Common myeloid progenitor, CD34-positive (primary cell): Measurements from ENCODE around the gene CBY1. TPM values are rescaled to one million over a fixed set of nuclear protein-coding genes. Genes with fewer than 3 reads are reported as not detected.

Source experiments
- CTCF ChIA-PET: fragments of 350-600 bp; sonication (Branson Sonifier 250); formaldehyde crosslinking; loops from one replicate; lab custom pipeline; 2021; ENCODE audit warnings: antibody characterized with exemption; lab: Charles Lee
- POLR2A ChIA-PET: fragments of 350-600 bp; sonication (Branson Sonifier 250); formaldehyde crosslinking; loops from one replicate; lab custom pipeline; 2021; ENCODE audit warnings: antibody characterized with exemption; lab: Charles Lee
- DNase-seq, 3 donors: peaks; one replicate each; pipeline versions ENCODE4 v3.0.0 to v3.0.0-alpha.2; 2013
- H3K27ac ChIP-seq, 2 experiments: 1 replicate in 1 of 2; 2 replicates in 1 of 2; pipeline ENCODE4 v1.7.0; 2013; ENCODE audit warnings: inconsistent platforms in 2 of 2, low read length in 2 of 2, mild to moderate bottlenecking in 2 of 2, low read depth in 1 of 2, moderate library complexity in 1 of 2; ENCODE audit not compliant: severe bottlenecking in 2 of 2, insufficient read depth in 1 of 2, poor library complexity in 1 of 2
- H3K27me3 ChIP-seq, 5 experiments: replicated peaks in 2 of 5; 1 replicate in 3 of 5; 2 replicates in 2 of 5; pipeline versions ENCODE4 v1.6.1 to v1.7.0; 2013; ENCODE audit warnings: low read length in 4 of 5, mild to moderate bottlenecking in 2 of 5, moderate library complexity in 2 of 5, inconsistent platforms in 1 of 5; ENCODE audit not compliant: insufficient read depth in 5 of 5, control insufficient read depth in 4 of 5
- H3K36me3 ChIP-seq, 4 experiments: 1 replicate in 2 of 4; 2 replicates in 2 of 4; pipeline versions ENCODE4 v1.6.1 to v1.7.0; 2013; ENCODE audit warnings: low read length in 3 of 4, control low read depth in 1 of 4, mild to moderate bottlenecking in 1 of 4; ENCODE audit not compliant: control insufficient read depth in 4 of 4, insufficient read depth in 4 of 4
- H3K4me1 ChIP-seq, 4 experiments: 1 replicate in 3 of 4; 2 replicates in 1 of 4; pipeline versions ENCODE4 v1.6.1 to v1.7.1; 2013; ENCODE audit warnings: low read length in 3 of 4, mild to moderate bottlenecking in 3 of 4, control low read depth in 1 of 4, inconsistent platforms in 1 of 4, moderate library complexity in 1 of 4; ENCODE audit not compliant: control insufficient read depth in 4 of 4, insufficient read depth in 4 of 4; ENCODE audit errors: control extremely low read depth in 1 of 4
- H3K4me3 ChIP-seq, 7 experiments: 1 replicate in 4 of 7; 2 replicates in 3 of 7; pipeline versions ENCODE4 v1.5.1 to v1.7.0; 2013; ENCODE audit warnings: mild to moderate bottlenecking in 7 of 7, low read length in 6 of 7, moderate library complexity in 6 of 7, inconsistent platforms in 2 of 7, low read depth in 2 of 7, control low read depth in 1 of 7; ENCODE audit not compliant: insufficient read depth in 4 of 7, control insufficient read depth in 1 of 7; ENCODE audit errors: extremely low read depth in 1 of 7
- H3K9me3 ChIP-seq, 5 experiments: 1 replicate in 4 of 5; 2 replicates in 1 of 5; pipeline versions ENCODE4 v1.6.1 to v1.7.1; 2013; ENCODE audit warnings: low read length in 4 of 5, mild to moderate bottlenecking in 2 of 5, inconsistent platforms in 1 of 5, low read depth in 1 of 5, moderate library complexity in 1 of 5; ENCODE audit not compliant: control insufficient read depth in 4 of 5, insufficient read depth in 2 of 5; ENCODE audit errors: control extremely low read depth in 1 of 5
- WGBS: methylation state at CpG from one replicate; pipeline ENCODE4 v1.1.5; 2013; ENCODE audit not compliant: insufficient coverage; 5-methylcytosine and 5-hydroxymethylcytosine counted together
- polyA plus RNA-seq: library from polyadenylated mRNA; unstranded; fragments of 120-200 nt; gene quantifications from one replicate; pipeline ENCODE4 v1.2.1, GENCODE V29; 2013

Gene CBY1
- polyA plus RNA-seq = 13.2 TPM

DNA sequence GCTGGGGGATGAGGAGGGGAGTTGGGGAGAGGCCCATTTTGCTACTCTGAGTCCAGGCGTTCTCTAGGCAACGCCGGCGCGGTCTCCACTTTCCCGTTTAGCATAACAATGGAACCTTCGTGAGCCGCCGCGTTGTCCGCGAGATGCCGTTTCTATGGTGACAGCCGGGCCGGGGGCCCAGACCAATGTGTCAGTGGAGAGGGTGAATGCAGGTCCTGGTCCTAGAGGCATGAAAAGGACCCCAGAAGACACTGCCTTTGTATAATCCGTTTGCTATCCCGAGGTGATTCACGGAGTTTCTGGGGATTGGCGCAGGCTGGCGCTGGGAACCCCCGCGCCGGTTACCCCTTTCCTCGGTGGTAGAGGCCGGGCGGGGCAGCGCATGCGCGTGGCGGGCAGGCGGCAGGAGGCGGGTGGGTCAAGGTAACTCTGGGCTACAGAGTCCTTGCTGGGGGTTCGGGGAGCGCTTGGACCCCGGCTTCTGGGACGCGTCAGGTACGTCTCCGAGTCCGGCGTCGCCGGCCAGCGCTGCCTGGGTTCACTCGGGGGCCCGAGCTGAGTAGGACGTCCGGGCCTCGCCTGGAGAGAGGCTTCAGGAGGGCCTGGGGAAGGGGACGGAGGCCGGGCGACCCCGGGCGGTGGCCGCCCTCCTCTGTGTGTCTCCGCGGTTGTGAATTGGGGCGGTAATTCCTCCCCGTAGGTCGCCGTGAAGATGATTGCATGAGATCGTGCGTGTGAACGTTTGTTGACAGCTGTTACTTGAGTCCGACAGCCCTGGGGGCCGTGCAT lies at the start of gene CBY1, which contains the start of gene FAM227A:
Gene CBY1, plus strand, starts transcription at position 383 of the 789 bp plus-strand sequence. CDS start 11,417 bp downstream, outside the sequence.
Gene FAM227A, minus strand, starts transcription at position 137 of the 789 bp plus-strand sequence. CDS start 6,224 bp downstream, outside the sequence.
- POLR2A ChIA-PET = no interaction called here
- 0% methylated on average over 64 of the region's 66 CpGs for WGBS

DNA sequence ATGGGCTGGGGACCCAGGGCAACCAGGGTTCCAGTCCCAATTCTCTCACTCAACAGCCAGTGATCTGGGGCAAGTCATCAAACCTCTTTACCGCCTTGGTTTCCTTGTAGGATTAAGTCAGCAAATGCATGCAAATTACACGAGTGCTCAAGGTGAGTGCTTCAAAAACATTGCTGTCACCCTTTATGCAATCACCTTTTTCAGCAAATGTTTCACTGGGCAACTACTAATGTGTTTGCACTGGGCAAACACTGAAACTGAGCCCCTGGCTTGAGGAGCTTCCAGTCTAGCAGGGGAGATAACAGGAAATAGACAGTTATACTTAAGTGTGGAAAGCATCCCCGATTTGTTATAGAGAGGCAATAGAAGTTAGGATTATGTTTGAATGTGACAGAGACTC lies 48.8 kb upstream of the CBY1 start:
- 90% methylated on average over 2 of the region's 3 CpGs for WGBS

More for the DNA sequence above, at the start of gene CBY1, which contains the start of gene FAM227A:
- CTCF ChIA-PET = interaction anchor here (0.6 to 2.0 kb wide), 2 partner anchors 13 to 25 kb away, joined by 3 to 7 read pairs; partner anchors contain the start of gene TOMM22
- Histone ChIP-seq H3K27me3 (no peaks in the 10 kb centered on the region), H3K9me3 (no peaks in the 10 kb centered on the region), H3K4me3 (peak within 1 kb of the TSS; percentile 79 to 96 (median 87)), H3K27ac (peak within 1 kb of the TSS; percentile 99 to 100), H3K4me1 (peaks cover 4 to 14% (median 14%) of the 10 kb centered on the region in 4 experiments), H3K36me3 (peaks cover 0 to 2% (median 0%) of the 10 kb centered on the region in 4 experiments)
- peak; percentile 85 to 87 (median 86) for DNase-seq

DNA sequence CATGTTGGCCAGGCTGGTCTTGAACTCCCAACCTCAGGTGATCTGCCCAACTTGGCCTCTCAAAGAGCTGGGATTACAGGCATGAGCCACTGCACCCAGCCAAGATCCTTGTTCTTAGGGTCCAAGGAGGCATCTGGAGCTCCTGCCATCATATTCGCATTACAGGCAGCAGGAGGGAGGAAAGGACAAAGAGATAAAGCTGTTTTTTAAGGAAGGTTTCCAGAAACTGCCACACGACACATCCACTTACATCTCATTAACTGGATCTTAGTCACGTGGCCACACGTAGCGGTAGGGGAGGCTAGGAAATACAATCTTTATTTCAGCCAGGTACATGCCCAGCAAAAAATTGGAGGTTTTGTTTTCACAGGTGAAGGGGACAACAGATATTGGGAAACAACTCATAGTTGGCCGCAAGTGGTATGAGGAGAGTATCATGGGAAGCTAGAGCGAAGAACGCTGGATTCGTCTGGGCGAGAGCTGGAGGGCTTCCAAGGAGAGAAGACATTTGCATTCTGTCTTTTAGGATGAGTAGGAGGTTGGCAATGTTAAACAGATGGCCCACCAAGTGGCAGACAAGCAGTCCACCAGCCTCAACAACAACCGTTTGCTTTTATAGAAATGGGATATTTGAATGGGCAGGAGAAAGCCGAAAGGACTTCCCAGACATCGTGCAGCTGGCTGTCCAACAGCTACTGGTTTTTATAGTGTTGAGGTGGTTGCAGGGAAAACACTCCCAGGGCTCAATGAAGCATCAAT lies 47.3 kb upstream of the CBY1 start:
- Histone ChIP-seq H3K36me3 (no peaks in the 10 kb centered on the region), H3K4me1 (no peaks in the 10 kb centered on the region), H3K9me3 (no peaks in the 10 kb centered on the region), H3K4me3 (no peak overlapping the region), H3K27ac (no peak overlapping the region), H3K27me3 (no peaks in the 10 kb centered on the region)
- POLR2A ChIA-PET = no interaction called here
- WGBS = 100% methylated on average over 4 of the region's 13 CpGs
- DNase-seq = no peak
- CTCF ChIA-PET = no interaction called here

More for the DNA sequence above, 48.8 kb upstream of the CBY1 start:
- ChIA-PET CTCF (interaction anchor here (0.5 kb wide), 1 partner anchor 1890 kb away, joined by 4 read pairs; no protein-coding TSS in a partner anchor), POLR2A (no interaction called here)
- H3K36me3 ChIP-seq = no peaks in the 10 kb centered on the region
- no peaks in the 10 kb centered on the region for H3K27me3 ChIP-seq
- DNase-seq = no peak
- no peak overlapping the region for H3K4me3 ChIP-seq
- H3K4me1 ChIP-seq = no peaks in the 10 kb centered on the region
- H3K27ac ChIP-seq = no peak overlapping the region
- H3K9me3 ChIP-seq = no peaks in the 10 kb centered on the region

DNA sequence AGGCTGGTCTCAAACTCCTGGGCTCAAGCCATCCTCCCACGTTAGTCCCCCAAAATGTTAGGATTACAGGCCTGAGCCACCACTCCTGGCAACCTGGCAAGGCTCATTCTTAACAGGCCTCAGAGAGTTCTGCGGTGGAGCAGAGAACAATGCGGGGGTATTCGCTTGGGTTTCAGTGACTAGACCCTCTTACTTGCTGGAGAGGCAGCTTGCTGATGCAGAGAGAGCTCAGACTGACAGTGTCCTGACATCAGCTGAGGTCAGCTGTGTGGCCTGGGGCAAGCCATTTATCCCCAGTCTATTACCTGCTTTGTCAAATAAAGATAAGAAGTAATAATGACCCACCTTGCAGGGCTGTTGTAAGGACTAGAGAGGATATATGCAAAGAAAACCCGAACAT lies 46.2 kb upstream of the CBY1 start:
- H3K36me3 ChIP-seq = no peaks in the 10 kb centered on the region
- no peak overlapping the region for H3K27ac ChIP-seq
- ChIA-PET CTCF (no interaction called here), POLR2A (no interaction called here)
- H3K27me3 ChIP-seq = no peaks in the 10 kb centered on the region
- DNase-seq = no peak
- H3K9me3 ChIP-seq = no peaks in the 10 kb centered on the region
- WGBS = 97% methylated on average over 4 of the region's 5 CpGs
- H3K4me3 ChIP-seq = no peak overlapping the region
- H3K4me1 ChIP-seq = no peaks in the 10 kb centered on the region

DNA sequence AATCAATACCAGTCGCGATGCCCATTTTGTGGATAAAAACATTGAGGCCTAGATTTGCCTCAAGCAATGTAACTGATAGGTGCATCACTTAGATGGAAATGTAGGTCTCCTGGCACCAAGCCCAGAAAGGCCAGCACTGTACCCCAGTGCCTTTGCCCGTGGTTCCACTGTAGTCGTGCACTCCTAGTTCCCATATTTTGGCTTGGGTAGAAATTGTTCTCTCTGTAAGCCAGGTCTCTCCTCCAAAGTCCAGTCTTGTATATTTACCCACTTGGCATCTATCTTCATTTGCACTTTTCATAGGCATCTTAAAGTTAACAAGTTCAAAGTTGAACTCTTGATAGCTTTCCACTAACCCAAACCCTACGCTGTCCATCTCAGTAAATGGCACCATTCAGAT lies 44.9 kb upstream of the CBY1 start:
- Histone ChIP-seq H3K4me3 (no peak overlapping the region), H3K36me3 (no peaks in the 10 kb centered on the region), H3K9me3 (no peaks in the 10 kb centered on the region), H3K4me1 (no peaks in the 10 kb centered on the region), H3K27ac (no peak overlapping the region), H3K27me3 (no peaks in the 10 kb centered on the region)
- ChIA-PET POLR2A (interaction anchor here (0.6 kb wide), 1 partner anchor 525 kb away, joined by 3 read pairs; no protein-coding TSS in a partner anchor), CTCF (no interaction called here)
- 96% methylated on average over 3 of the region's 5 CpGs for WGBS
- no peak for DNase-seq

DNA sequence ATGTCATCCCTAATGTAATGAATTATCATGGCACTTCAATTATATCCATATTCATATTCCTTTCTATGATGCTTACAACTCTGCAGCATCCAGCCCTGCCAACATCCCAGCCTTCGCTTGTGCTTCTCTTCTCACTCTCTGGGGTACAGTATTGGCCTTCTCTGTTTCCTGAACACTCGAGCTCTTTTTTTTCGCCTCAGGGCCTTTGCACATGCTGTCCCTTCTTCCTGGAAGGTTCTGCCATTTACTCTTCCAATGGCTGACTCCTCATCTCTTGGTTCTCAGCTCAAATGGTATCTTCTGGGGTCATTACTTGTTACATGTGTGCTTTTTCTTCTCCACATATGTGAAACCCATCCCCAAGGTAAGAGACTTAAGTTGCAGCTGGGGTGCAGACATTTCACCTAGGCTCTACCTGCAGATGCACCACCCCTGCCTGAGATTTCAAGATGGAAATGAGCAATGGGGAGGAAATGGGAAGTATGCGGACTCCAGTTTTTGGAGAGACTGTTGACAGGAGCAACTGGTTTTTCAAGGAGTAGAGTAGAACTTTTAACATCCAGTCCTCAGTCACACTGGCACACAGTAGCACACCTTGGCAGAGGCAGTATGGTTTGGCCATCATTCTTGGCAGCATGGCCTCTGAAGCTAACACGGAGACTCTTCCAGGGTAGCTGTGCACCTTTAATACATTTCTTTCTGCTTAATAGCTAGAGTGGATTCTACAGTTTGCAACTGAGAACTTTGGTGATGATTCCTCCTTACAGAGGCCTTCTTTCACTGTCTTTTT lies 44.0 kb upstream of the CBY1 start:
- Histone ChIP-seq H3K27ac (no peak overlapping the region), H3K9me3 (no peaks in the 10 kb centered on the region), H3K4me3 (no peak overlapping the region), H3K36me3 (no peaks in the 10 kb centered on the region), H3K4me1 (no peaks in the 10 kb centered on the region), H3K27me3 (no peaks in the 10 kb centered on the region)
- POLR2A ChIA-PET = interaction anchor here (0.6 kb wide), 1 partner anchor 526 kb away, joined by 3 read pairs; no protein-coding TSS in a partner anchor
- 95% methylated on average over 4 of the region's 5 CpGs for WGBS
- DNase-seq = no peak
- CTCF ChIA-PET = no interaction called here
